GM18519 (cell line): ENCODE results near the gene PPP1CA.

Experiments used
- ATAC-seq: cut with Tn5 transposase; IDR thresholded peaks from one replicate; pipeline ENCODE4 v1.9.1; 2021; ENCODE audit warnings: mild to moderate bottlenecking, moderate library complexity; ENCODE audit not compliant: unreplicated experiment, low FRiP score

Gene PPP1CA

DNA sequence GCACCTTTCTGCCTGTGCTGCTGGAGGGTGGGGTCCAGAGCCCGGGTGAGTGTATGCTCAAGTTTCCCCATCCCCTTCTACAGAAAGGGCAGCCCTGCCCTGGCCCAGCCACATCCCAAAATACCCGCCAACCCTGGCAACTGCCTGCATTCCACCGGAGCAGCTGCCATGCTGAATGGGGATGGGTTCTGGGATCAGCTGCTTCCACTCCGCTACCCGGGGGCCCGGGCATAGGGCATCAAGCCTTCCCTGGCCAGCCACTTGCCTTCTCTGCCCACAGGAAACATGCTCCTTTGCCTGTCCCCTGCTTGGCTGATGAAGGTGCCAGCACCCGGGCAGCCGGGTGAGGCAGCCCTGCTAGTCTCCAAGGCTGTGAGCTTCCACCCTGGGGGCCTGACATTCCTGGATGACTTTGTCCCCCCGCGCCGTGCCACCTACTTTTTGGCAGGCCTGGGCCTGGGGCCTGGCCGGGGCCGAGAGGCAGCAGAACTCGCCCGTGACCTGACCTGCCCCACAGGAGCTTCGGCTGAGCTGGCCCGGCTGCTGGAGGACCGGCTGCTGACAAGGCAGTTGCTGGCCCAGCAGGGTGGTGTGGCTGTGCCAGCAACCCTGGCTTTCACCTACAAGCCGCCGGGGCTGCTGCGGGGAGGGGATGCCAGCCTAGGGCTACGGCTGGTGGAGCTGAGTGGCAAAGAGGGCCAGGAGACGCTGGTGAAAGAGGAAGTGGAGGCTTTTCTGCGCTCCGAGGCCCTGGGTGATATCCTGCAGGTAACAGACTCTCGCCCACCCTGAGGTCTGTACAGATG lies 17.0 kb upstream of the PPP1CA start:
- ATAC-seq, result no peak

DNA sequence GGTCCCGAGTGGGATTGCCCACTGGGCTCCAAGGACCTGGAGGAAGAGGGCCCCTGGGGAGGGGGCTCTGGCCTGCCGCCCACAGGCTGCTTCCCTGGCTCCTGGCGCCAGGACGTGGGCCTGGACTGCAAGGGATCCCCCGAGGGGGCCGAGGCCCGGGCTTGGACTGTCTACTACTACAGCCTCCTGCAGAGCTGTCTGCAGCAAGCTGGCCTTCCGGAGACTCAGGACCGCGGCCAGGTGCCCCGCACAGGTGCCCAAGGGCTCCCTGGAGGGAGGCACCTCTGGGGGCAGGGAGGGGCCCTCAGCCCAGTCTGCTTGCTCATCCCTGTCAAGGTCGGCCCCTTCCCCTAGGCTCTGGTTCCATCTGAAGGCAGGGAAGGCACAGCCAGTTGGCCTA lies 15.8 kb upstream of the PPP1CA start:
- ATAC-seq, result no peak

- no peak for ATAC-seq
These were observed 15.0 kb upstream of the PPP1CA start for GRCh38 chr11:67416416-67417335.

- no peak for ATAC-seq
These were observed 14.0 kb upstream of the PPP1CA start, which contains the start of gene CARNS1 for GRCh38 chr11:67415501-67416304. Gene CARNS1, plus strand, starts transcription at chr11:67415678. Its CDS starts 522 bp downstream, at chr11:67416200.

GRCh38 chr11:67413266-67413849 lies 11.7 kb upstream of the PPP1CA start:
- no peak for ATAC-seq

DNA sequence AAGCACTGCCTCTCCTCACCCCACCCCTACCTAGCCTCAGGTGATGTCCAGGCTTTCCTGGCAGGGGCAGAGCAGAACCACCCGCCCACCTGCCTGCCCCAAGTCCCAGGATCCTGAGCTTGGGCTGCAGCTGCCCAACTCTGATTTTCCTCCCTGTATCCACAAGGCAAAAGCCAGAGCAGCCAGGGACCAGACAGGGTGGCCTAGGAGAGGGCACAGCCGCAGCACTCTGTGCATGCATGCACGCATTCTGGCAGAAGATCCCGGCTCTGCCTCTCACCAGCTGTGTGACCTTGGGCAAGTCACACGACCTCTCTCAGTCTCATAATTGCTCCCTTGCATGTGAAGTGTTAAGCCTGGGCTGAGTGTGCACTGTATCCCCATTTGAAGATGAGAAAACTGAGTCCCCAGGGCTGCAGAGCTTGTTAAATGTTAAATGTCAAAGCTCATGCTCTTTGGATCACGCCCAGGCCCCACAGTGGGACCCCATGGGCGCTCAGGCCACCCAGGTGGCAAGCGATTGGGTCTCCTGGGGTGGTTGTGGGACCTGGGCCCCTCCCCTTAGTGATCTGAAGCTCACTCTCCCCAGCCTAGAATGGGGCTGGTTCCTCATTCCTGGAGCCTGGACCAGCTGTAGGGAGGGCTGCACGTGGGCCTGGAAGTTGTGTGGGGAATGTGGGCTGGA lies 11.0 kb upstream of the PPP1CA start:
- no peak for ATAC-seq

- no peak for ATAC-seq
These were observed 10.1 kb upstream of the PPP1CA start for GRCh38 chr11:67411785-67412152.

- no peak for ATAC-seq
These were observed 9.5 kb upstream of the PPP1CA start for GRCh38 chr11:67410984-67411784.

GRCh38 chr11:67410369-67410831 lies 8.7 kb upstream of the PPP1CA start:
- no peak for ATAC-seq

- ATAC-seq, result no peak
These were observed 8.2 kb upstream of the PPP1CA start for GRCh38 chr11:67409781-67410368.

DNA sequence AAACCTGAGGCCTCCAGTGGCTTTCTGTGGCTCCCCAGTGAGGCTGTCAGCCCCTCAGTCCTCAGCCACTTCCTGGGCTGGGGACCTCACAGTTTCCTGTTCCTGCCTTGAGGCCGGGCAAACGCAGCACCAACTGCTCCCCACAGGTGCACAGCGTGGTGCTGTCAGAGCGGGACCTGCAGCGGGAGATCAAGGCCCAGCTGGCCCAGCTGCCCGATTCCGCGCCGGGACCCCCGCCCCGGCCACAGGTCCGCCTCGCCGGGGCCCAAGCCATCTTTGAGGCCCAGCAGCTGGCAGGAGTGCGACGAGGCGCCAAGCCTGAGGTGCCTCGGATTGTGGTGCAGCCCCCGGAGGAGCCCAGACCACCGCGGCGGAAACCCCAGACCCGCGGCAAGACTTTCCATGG lies 7.6 kb upstream of the PPP1CA start:
- no peak for ATAC-seq

- ATAC-seq, result no peak
These were observed 7.0 kb upstream of the PPP1CA start for GRCh38 chr11:67408437-67409200.

DNA sequence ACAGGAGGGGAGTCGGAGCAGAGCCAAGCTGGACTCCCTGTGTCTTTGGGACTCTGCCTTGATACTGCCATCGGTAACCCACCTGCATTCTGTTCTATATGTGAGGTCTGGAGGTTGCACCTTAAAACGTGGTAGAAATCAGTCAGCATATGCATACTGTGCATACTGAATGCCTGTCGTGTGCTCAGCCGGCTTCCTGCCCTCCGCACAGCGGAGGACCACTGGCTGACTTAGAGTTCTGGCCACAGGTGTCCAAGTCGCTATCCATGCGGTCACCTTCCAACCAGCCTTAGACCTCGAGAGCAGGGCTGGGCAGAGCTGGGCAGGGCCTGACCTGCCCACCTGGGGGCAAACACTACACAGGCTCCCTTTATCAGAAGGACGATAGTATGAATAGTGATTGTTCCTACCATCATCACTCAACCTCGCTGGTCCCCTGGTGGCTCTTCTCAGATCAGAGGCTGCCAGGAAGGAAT lies 6.1 kb upstream of the PPP1CA start:
- ATAC-seq, result no peak

DNA sequence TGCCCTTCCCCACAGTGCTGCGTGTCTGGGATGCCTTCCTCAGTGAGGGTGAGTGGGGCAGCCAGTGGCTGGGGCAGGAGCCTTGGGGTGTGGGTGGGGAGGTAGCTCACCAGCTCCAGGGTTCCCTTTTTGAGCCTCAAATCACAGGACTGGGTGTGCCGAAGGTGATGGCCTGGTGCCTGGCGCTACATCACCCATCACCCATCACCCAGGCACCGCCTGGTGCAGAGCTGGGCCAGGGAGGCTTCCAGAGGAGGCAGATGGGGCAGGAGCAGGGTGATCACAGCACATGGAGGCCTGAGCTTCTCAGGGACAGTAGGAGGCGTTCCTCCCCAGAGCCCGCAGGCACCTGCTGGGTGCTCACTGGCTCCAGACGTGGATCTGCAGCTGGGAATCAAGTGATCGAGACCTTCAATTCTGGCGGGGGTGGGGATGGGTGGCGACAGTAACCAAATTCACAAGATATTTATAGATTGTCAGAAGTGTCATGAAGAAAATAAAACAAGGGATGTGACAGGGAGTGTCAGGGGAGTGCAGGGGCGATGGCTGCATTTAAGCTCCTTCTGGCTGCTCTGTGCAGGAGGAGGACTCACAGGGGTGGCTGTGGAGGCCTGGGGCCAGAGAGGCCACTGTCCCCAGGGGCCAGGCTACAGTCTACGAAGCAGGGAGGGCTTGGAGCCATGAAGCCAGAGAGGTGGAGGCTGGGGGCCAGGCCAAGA lies 5.5 kb upstream of the PPP1CA start:
- ATAC-seq, result no peak

GRCh38 chr11:67406420-67406968 lies 4.8 kb upstream of the PPP1CA start:
- no peak for ATAC-seq

GRCh38 chr11:67405688-67406339 lies 4.2 kb upstream of the PPP1CA start:
- no peak for ATAC-seq
